Mucosa of gallbladder (tissue), 1 donor: ENCODE data around the gene INF2. TPM values are rescaled to one million over a fixed set of nuclear protein-coding genes. Genes with fewer than 3 reads are reported as not detected.
"Not testable (repeated sequence)": the region's sequence is repeated elsewhere in the genome, so short reads cannot be mapped to it uniquely, and the experiment has no call there.

Source experiments
- DNase-seq: peaks from one replicate; pipeline ENCODE4 v3.0.0-alpha.2; 2020; ENCODE audit warnings: low spot score
- total RNA-seq: library from RNA; stranded (reverse); gene quantifications from one replicate; pipeline ENCODE4 v1.2.1, GENCODE V29; 2021
- donor health status: DM: no; HTN: no; CAD: no.

INF2 gene
- 306 TPM for total RNA-seq

DNA sequence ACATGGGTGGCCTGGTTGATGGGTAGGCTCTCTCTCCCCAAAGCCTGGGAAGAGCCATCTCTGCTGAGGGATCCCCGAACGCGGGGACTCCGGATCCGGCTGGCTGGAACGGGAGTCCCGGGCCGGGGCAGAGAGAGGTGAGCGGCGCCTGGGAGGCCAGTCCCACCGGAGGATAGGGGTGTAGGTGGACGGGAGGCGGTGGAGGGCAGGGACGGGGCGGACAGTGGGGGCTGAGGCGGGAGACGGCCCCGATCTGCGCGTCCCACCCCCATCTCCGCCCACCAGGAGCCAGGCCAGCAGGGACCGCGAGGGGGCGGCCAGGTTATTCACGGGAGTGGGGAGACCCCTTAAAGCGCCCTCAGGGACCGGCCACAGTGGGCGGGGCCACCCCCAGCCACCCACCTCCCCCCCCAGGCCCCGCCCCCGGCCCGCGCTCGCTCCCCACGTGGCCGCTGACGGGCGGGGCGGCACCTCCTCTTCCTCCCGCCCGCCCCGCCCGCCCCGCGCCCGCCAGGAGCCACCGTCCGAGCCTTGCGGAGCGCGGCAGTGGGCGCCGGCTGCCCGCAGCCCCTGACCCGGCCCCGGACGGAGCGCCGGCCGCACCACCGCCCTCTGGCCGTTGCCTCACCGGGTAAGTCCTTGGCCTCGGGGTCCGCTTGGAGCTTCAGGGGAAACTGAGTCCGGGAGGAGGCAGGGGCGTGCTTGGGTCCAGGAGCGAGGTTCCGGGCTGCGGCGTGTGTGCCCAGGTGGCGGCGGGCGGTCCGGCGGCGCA lies at the start of gene INF2:
TSS of gene INF2 (plus strand) at position 510 of the 772 bp plus-strand sequence. CDS start 11,748 bp downstream, outside the sequence.
- no peak for DNase-seq

DNA sequence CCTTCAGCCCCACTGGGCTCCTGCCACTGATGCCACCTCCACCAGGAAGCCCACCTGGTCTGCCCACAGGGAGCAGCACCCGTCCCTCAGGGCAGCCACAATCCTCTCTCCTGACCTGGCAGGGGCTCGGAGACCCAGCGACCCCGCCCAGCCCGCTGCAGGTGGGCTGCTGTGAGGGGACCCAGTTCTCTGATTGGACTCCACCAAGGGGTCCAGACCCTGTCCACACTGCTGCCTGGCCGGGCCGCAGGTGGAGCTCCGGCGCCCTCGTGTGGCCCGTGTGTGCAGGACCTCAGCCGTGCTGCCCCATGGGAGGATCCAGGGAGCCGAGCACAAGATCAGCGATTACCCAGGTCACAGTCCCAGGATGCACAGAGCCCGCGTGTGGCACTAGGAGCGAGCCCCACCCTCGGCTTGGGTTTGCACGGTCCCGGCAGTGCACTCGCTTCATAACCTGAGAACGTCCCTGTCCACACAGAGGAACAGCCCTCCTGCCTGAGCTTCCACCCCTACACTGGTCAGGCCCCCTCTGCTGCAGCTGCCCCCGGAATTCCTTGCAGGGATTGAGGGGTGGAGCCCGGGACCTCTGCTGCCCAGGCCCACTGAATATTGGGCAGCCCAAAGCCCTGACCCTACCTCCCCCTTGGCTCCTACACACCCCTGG lies 49.4 kb upstream of the INF2 start:
- DNase-seq: peak; percentile 52

DNA sequence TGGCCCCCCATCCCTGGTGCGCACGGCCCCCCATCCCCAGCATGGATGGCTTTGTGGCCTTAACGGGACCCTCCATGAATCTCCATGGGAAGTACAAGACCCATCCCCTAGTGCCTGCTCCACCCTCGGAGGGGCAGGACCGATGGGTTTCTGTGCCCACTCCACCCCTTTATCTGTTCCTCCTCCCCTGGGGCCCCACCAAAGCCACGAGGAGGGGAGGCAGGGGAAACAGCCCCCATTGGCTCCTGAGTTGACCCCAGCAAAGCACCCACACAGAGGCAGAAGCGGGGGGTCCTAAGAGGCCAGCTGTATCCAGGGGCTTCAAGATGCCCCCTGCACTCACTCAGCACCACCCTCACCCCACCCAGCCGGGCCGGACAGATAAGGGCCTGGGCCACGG lies 48.7 kb upstream of the INF2 start:
- DNase-seq: no peak

DNA sequence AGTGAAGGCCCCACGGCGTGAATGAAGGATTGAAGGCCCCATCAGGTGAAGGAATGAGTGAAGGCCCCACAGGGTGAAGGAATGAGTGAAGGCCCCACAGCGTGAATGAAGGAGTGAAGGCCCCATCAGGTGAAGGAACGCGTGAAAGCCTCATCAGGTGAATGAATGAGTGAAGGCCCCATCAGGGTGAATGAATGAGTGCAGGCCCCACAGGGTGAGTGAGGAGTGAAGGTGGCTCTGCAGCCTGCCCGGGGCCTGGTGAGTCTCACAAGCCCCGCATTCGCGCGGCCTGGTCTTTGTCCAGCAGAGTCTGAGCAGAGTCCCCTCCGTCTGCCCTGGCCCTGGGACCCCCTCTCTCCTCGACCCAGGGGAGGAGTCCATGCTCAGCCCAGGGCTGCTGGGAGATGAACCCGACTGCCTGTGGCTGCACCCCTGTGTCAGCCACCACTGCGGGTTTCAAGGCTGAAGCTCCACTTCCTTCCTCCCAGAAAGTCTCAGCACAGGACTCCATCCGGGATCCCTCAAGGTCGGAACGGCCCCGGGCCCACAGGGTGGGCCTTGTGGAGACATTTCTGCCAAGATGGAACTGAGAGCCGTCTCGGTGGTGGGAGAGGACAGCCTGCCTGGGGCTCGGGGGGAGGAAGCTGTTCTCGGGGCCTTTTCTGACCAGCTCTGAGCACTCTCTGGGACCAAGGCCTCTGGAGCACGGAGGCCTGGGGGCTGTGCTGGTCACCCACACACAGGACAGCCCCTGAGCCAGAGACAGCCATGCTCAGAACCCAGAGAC lies 47.5 kb upstream of the INF2 start:
- DNase-seq: no peak

DNA sequence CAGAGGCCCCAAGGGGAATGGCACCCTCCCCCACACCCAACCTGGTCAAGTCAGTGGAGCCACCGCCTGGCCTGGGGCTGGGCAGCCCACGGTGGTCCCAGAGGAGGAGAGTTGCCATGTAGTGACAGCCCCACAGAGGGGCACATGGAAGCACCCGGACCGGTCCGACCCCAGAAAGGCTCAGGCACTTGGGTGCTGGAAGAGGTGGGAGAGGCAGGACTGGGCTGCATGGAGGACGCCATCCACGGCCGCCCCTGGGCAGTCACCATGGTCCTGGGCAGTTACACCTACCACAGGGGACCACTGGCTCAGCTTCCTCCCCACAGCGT lies 46.9 kb upstream of the INF2 start:
- DNase-seq: no peak

DNA sequence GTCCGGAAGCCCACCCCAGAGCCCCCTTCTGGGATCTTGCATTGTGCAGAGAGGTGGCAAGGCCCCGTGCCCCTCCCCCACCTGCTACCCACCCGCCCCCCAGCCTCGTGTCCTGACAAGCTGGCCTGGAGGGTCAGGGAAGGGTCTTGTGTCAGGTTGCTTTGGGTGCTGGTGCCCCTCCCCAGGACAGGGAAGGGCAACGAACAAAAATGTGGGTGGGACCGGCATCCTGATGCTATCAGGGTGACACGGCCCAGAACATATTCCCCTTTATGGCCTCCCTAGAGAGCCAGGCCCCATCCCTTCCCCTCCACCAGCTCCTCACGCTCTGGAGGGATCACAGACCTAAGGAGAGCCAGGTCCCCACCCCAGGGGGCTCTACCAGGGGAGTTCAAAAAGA lies 46.1 kb upstream of the INF2 start:
- DNase-seq: no peak

DNA sequence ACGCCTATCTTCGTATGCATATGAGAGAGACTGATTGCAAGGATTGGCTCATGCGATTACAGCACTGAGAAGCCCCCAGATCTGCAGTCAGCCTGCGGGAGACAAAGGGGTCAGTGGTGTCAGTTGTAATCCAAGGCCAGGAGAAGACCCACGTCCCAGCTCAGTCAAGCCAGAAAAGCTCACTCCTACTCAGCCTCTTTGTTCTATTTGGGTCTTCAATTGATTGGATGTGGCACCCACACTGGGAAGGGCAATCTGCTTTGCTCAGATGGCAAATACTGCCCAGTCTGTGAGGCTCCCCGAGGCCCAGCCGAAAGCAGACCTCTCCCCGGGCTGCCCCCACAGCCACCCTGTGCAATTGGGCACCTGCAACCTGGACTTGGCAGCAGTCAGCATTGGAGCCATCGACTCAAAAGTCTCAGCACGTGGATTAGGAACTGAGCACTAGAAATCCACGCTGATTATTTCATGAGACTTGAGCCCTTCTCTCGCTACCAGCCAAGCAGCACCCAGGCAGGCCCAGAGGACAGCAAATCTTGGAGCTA lies 45.3 kb upstream of the INF2 start:
- no peak for DNase-seq

DNA sequence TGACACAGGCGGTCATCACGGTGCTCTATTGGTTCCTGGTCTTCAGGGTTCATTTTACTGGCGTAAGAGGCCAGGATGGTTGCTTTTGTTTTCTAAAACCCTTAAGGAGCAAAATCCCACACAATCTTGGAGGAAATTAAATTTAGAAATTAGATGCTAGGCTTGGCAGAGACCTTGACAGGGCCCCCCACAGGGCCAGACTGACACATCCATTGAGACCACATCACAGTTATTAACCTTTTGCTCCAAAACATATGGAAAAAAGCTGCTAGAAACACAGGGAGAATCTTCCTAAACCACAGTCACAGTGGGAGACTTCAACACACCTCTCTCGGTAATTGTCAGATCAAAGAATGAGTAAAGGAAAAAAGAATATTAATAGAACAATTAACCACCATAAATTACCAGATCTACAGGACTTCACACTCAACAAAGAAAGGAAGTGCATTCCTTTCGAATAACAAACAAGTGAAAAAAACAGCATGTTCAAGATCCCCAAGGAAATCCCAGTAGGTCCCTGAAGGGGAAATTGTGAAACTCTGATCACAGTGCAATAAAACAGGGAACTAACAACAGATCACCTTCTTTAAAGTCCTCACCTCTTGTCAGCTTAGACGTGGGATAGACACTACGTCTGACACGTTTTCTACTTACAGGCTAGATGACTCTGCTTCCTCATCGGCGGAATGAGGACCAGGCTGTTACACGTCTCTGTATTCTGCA lies 44.6 kb upstream of the INF2 start:
- no peak for DNase-seq

DNA sequence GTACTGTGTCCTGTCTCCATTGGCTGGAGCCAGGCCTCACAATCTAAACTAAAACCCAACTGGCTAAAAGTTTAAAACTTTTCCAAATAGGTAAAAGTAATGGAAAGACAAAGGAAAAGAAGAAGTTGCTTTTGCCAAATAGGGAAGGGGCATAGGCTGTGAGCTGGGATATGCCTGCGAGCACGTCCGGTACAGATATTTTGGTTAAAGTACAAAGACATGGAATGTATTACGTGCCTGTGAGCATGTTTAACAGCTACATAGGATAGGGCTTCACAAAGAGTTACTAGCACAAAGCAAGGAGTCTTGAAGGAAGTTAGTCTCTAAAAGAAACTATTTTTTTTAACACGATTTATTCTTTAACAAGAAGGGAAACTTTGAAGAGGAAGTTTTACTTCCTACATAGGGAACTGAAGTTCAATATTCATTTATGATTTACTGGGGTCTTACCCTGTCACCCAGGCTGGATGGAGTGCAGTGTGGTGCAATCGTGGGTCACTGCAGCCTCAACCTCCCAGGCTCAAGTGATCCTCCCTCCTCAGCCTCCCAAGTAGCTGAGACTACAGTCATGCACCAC lies 41.9 kb upstream of the INF2 start:
- DNase-seq: no peak

DNA sequence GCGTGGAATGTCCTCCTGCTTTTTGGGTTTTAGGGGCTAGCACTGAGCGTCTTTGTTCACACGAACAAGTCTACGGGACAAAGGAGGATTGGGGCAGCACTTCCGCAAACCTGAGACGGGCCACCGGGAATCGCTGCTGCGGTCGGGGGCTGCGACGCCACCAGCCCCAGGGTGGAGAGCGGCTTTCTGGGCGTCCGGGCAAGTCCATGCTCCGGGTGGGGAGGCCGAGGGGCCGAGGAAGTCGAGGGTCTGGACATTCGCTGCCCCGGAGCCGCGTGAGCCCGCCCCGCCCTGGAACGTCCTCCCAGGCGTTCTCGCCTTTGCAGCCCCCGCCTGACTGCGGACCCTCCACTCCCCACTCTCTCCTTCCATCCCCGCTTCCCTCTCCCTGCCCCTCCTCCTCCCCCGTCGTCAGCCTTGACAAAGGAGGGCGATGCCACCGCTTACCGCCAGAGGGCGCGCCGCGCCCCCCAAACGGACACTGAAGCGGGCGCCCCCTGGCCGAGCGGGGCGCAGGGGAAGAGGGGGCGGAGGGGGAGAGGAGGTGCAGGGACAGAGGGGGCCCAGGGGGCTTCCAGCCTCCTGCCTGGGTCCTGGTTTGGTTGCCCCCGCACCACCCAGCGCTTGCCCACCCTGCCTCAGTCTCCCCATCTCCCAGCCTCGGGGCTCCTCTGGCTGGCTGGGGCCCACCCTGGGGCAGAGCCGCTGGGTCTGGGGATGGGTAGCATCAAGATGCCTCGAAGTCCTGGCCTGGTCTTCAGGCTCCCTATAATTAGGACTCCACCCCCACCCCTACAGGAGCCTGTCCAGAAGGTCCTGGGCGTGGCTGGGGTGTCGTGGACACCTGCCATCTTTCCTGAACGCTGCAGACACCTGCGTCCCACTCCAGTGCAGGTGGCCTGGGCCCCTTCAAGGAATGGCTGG lies 39.1 kb upstream of the INF2 start:
- peak; percentile 56 for DNase-seq

DNA sequence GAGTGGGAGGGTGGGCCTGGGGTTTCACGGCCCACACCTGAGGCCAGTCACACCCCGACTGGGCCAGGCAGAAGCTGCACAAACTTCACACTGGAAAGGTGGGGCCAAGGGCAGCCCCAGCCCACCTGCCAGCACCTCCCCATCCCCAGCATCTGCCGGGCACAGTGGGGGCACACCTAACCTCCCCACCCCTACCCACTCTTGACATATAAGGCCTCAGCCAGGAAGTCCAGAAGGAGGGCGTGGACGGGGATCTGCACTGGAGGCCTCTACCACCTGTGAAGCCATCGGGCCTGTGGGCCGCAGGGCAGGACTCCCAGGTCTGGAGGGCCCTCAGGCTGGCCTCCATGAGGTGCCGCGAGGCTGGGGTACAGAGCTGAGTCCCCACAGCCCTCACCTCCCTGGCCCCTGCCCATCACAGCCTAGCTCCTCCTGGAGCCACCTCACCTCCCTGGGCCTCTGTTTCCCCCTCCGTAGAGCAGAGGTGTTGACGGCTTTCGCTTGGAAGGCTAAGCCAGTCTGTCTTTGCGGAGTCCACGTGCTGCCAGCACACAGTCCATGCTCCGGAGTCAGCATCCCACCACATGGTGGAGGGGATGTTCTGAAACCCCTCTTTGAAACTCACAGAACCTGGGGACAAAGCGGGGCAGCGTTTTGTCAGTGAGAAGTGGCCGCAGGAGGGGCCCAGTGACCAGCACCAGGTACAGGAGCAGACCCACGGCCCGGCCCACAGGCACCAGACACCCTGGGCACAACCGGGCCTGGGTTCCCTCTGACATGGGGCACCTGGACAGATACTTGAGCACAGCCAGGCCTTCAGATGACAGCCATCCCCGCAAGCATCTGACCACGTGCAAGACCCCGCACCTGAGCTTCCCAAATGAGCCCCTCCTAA lies 38.2 kb upstream of the INF2 start:
- no peak for DNase-seq

DNA sequence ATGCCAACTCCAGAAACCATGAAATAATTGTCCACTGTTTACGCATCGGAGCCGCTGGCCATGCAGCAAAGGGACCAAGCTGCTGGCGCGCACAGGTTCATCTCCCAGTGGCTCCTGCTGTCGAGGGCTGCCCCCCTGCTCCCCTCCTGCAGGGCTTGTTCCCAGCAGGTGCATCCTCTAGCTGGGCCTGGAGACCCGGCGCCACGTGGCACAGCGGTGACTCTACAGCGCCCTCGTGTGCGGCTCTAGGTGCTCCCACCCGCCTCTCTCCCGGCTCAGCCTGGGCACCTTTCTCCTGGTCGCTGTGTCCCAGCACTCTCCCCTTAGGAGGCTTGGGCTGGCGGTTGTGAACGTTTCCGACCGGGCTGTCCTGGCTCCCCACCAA lies 37.5 kb upstream of the INF2 start:
- no peak for DNase-seq

DNA sequence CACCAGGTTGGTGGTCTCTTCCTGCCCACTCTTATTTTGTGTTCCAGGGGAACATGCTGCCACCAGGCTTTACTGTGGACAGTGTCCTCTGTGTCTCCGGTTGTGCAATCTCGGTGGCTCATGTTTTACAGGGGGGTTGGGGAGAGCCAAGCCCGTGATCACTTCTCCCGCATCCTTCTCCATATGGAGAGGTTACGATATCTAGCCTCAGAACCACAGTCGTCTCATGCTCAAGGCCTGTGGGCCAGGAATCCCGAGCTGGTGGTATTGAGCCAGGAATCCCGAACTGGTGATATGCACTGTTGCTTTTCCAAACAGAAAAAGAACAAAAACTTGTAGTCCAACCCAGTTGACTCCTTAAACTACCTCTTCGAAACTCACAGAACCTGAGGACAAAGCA lies 37.0 kb upstream of the INF2 start:
- DNase-seq: no peak

DNA sequence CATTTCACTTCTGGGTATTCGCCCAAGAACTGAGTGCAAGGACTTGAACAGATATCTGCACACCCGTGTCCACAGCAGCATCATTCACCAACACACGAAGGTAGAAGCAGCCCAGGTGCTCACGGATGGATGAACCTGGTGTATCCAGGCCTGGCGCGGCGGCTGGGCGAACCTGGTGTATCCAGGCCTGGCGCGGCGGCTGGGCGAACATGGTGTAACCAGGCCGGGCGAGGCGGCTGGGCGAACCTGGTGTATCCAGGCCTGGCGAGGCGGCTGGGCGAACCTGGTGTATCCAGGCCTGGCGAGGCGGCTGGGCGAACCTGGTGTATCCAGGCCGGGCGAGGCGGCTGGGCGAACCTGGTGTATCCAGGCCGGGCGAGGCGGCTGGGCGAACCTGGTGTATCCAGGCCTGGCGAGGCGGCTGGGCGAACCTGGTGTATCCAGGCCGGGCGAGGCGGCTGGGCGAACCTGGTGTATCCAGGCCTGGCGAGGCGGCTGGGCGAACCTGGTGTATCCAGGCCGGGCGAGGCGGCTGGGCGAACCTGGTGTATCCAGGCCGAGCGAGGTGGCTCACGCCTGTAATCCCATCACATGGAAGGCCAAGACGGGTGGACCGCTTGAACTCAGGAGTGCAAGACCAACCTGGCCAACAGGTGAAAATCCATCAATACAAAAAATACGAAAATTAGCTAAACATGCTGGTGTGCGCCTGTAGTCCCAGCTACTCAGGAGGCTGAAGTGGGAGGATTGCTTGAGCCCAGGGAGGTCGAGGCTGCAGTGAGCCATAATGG lies 36.1 kb upstream of the INF2 start:
- DNase-seq: not testable (repeated sequence)

DNA sequence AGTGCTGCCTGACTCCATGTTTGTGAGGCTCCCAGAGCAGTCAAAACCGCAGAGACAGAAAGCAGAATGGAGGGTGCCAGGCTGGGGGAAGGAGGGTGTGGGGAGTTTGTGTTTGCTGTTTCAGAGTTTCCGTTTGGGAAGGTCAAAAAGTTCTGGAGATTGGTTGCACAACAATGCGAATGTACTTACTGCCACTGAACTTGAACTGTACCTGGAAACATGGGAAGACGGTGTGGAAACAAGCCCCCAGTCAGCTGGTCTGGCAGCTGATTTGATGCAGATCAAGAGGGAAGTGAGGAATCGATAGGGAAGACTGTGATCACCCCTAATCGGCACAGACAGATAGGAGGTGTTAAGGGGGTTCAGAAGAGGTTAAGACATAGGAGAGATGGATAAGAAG lies 35.3 kb upstream of the INF2 start:
- DNase-seq: no peak

DNA sequence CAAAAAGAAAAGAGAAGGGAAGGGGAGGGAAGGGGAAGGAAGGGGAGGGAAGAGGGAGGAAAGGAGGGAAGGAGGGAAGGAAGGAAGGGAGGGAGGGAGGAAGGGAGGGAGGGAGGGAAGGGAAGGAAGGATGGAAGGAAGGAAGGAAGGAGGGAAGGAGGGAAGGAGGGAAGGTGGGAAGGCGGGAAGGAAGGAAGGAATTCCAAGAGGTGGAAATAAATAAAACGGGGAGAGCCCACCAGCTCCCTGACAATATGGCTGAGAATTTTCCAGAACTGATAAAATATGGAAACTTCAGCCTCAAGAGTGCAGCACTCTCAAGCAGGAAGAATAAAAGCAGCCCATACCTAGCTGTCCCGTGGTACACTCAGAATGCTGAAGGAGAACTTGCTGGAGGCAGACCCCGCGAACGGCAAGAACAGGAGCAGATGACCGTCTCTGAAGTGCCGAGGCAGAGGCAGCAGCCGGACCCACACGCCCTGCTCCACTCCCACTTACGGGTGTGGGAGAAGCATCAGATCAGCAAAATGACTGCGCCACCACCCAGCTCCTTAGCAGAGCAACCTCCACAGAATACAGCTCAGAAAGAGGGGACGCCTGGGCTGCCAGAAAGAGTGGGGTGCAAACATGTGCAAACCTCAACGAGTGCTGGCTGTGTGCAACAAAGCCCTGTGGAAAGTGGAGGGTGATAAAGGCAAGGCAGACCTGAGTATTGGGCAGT lies 34.1 kb upstream of the INF2 start:
- no peak for DNase-seq

DNA sequence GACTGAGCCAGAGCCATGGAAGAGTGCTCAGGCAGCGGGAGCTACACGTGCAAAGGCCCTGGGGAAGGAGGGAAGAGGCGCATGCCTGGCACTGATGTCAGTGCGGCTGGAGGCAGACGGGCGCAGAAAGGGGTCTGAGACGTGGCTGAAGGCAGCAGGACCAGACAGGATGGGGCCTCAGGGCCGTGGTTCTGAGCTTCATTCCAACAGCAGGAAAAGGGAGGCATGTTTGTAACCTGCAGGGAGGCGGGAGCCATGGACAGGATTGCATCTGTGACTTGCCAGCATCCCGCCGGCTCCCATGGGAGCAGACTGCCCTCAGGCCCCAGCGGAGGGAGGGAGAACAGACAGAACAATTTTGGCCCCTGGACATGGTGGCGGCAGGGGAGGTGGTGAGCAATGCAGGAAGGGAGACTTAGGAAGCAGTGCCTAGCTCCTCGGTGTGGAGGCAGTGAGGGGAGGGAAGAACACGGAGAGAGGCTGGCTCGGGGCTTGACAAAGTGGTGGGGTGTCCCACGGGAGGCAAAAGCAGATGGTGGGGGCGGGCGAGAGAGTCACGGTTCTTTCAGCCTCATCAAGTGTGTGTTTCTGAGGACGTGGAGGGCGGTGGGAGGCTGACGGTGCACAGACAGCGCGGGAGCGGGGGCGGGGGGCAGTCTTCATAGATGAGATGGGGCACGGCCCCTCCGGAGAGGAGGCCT lies 33.3 kb upstream of the INF2 start:
- DNase-seq: no peak
